ENCODE measurements around the gene ABCB1. TPM values are rescaled to one million over a fixed set of nuclear protein-coding genes. Genes with fewer than 3 reads are reported as not detected.

ABCB1 gene
- total and polyA plus RNA-seq, 2 of the 13 experiments (the other 11 are each of a cell fraction or from before 2014, with no cell fraction given), result 42.8 to 52.6 TPM

DNA sequence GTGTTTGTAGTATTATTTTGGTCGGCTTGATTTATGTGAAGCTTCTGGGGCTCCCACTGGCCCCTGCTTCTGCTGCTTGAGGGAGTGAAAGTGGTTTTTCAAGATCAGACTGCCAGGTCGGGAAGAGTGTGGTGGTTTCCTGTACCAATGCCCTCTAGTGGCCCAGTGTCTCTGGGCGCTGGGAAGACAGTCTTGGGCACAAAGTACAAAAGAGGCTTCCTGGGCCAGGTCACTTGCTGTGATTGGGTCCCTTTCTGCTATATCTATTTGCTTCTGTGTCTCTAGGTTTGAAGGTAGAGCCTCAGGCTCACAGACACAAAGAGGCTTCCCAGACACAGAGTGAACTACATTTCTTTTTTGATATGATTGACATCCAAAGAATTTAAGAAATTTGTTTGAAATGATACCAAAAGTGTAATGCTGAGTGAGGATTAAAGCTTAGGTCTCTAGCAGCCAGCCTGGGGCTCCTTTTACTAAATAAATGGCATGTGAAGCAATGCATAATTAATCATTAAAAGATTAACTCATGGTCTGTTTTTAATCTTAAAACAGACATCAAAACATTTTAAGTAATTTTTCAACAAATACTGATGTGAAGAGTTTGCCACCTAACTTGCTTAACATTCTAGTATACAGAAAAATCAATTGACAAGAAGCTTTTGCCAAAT lies 36.3 kb downstream of the ABCB1 start:
- intact Hi-C loops (cut with micrococcal nuclease; ENCODE audit: unreplicated experiment) (loop anchor here (10.0 kb wide), 1 partner anchor 60 kb away; the partner anchor contains the start of gene RUNDC3B), in situ Hi-C loops (cut with HindIII; ENCODE audit: extremely low pct_ligation_motif_present, low pct_unique_long_range_greater_than_20kb) (no loop called here)
- BruUV-seq (replicated peaks), result no TSS peak
- Histone ChIP-seq H3K27me3 (ENCODE audit: control insufficient read depth in 1 of 2, insufficient read depth in 2 of 2, low read length in 2 of 2) (no peaks in the 10 kb centered on the region), H3K79me2 (ENCODE audit: insufficient read depth, low read length) (no peaks in the 10 kb centered on the region), H4K20me1 (ENCODE audit: insufficient read depth, low read length) (no peaks in the 10 kb centered on the region), H3K4me1 (ENCODE audit: insufficient read depth, low read length) (peaks cover 23% of the 10 kb centered on the region), H3K9me3 (ENCODE audit: low read length) (no peaks in the 10 kb centered on the region), H3K36me3 (replicated peaks in 1 of 2; ENCODE audit: control insufficient read depth in 1 of 2, insufficient read depth in 2 of 2, low read length in 2 of 2) (peaks cover 2% of the 10 kb centered on the region in 2 experiments; a peak in 3 of 5 replicates), H3K4me3 (replicated peaks in 1 of 3; ENCODE audit: insufficient read depth in 1 of 3, low read depth in 2 of 3, low read length in 3 of 3) (no peak overlapping the region), H3K9ac (ENCODE audit: insufficient read depth, low read depth, low read length) (no peak overlapping the region), H3K27ac (ENCODE audit: extremely low read length, insufficient read depth, low read length) (peak overlapping the region; percentile 23), H3K4me2 (ENCODE audit: low read depth, low read length) (no peak overlapping the region), H2AFZ (ENCODE audit: low read length) (no peak overlapping the region)
- DNase-seq (ENCODE audit: low spot score), result peak; percentile 20
- FAIRE-seq, result no peak
- ChIA-PET CTCF (ENCODE audit: low intra/inter-chr PET ratio, low total read pairs) (no interaction called here), POLR2A (no interaction called here)
- 43% methylated on average over 3 of the region's 3 CpGs for WGBS (ENCODE audit: low lambda C conversion rate)
- peak; percentile 87 for ATAC-seq
- TF ChIP-seq, protein P1, sequence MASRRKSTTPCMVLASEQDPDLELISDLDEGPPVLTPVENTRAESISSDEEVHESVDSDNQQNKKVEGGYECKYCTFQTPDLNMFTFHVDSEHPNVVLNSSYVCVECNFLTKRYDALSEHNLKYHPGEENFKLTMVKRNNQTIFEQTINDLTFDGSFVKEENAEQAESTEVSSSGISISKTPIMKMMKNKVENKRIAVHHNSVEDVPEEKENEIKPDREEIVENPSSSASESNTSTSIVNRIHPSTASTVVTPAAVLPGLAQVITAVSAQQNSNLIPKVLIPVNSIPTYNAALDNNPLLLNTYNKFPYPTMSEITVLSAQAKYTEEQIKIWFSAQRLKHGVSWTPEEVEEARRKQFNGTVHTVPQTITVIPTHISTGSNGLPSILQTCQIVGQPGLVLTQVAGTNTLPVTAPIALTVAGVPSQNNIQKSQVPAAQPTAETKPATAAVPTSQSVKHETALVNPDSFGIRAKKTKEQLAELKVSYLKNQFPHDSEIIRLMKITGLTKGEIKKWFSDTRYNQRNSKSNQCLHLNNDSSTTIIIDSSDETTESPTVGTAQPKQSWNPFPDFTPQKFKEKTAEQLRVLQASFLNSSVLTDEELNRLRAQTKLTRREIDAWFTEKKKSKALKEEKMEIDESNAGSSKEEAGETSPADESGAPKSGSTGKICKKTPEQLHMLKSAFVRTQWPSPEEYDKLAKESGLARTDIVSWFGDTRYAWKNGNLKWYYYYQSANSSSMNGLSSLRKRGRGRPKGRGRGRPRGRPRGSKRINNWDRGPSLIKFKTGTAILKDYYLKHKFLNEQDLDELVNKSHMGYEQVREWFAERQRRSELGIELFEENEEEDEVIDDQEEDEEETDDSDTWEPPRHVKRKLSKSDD (CRISPR knock-in tag; IDR thresholded peaks at IDR 0.05; ENCODE audit: low read depth), result no peak
- TF ChIP-seq XRCC5 (optimal IDR thresholded peaks at IDR 0.05; ENCODE audit: low read length), result peak; percentile 73
- TF ChIP-seq FOXA3 (CRISPR knock-in tag; IDR thresholded peaks at IDR 0.05), result 0 out of 2 replicates have a peak, but pooled peaks have one; percentile 23
- TF ChIP-seq ELF4 (CRISPR knock-in tag; IDR thresholded peaks at IDR 0.05; ENCODE audit: borderline replicate concordance), result no peak
- no peak for TF ChIP-seq TRIM24 (CRISPR knock-in tag; IDR thresholded peaks at IDR 0.05)
- TF ChIP-seq ZNF333 (CRISPR knock-in tag; IDR thresholded peaks at IDR 0.05; ENCODE audit: borderline replicate concordance), result no peak
- TF ChIP-seq, protein P2, sequence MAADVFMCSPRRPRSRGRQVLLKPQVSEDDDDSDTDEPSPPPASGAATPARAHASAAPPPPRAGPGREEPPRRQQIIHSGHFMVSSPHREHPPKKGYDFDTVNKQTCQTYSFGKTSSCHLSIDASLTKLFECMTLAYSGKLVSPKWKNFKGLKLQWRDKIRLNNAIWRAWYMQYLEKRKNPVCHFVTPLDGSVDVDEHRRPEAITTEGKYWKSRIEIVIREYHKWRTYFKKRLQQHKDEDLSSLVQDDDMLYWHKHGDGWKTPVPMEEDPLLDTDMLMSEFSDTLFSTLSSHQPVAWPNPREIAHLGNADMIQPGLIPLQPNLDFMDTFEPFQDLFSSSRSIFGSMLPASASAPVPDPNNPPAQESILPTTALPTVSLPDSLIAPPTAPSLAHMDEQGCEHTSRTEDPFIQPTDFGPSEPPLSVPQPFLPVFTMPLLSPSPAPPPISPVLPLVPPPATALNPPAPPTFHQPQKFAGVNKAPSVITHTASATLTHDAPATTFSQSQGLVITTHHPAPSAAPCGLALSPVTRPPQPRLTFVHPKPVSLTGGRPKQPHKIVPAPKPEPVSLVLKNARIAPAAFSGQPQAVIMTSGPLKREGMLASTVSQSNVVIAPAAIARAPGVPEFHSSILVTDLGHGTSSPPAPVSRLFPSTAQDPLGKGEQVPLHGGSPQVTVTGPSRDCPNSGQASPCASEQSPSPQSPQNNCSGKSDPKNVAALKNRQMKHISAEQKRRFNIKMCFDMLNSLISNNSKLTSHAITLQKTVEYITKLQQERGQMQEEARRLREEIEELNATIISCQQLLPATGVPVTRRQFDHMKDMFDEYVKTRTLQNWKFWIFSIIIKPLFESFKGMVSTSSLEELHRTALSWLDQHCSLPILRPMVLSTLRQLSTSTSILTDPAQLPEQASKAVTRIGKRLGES (CRISPR knock-in tag; IDR thresholded peaks at IDR 0.05; ENCODE audit: borderline replicate concordance), result no peak
- TF ChIP-seq, protein P3, sequence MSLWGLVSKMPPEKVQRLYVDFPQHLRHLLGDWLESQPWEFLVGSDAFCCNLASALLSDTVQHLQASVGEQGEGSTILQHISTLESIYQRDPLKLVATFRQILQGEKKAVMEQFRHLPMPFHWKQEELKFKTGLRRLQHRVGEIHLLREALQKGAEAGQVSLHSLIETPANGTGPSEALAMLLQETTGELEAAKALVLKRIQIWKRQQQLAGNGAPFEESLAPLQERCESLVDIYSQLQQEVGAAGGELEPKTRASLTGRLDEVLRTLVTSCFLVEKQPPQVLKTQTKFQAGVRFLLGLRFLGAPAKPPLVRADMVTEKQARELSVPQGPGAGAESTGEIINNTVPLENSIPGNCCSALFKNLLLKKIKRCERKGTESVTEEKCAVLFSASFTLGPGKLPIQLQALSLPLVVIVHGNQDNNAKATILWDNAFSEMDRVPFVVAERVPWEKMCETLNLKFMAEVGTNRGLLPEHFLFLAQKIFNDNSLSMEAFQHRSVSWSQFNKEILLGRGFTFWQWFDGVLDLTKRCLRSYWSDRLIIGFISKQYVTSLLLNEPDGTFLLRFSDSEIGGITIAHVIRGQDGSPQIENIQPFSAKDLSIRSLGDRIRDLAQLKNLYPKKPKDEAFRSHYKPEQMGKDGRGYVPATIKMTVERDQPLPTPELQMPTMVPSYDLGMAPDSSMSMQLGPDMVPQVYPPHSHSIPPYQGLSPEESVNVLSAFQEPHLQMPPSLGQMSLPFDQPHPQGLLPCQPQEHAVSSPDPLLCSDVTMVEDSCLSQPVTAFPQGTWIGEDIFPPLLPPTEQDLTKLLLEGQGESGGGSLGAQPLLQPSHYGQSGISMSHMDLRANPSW (CRISPR knock-in tag; IDR thresholded peaks at IDR 0.05; ENCODE audit: borderline replicate concordance), result no peak
- no peak for TF ChIP-seq ZNF879 (CRISPR knock-in tag; IDR thresholded peaks at IDR 0.05)
- TF ChIP-seq ZNF672 (CRISPR knock-in tag; IDR thresholded peaks at IDR 0.05), result no peak
- TF ChIP-seq HNRNPLL (IDR thresholded peaks at IDR 0.05; ENCODE audit: low read depth, low read length, poor library complexity, severe bottlenecking), result no peak
- TF ChIP-seq, protein P4, sequence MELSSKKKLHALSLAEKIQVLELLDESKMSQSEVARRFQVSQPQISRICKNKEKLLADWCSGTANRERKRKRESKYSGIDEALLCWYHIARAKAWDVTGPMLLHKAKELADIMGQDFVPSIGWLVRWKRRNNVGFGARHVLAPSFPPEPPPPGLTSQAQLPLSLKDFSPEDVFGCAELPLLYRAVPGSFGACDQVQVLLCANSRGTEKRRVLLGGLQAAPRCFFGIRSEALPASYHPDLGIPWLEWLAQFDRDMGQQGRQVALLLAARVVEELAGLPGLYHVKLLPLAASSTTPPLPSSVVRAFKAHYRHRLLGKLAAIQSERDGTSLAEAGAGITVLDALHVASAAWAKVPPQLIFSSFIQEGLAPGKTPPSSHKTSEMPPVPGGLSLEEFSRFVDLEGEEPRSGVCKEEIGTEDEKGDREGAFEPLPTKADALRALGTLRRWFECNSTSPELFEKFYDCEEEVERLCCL (CRISPR knock-in tag; IDR thresholded peaks at IDR 0.05; ENCODE audit: borderline replicate concordance), result no peak
- TF ChIP-seq NFIC (IDR thresholded peaks at IDR 0.05; ENCODE audit: low read length), result no peak
